OCI-LY1 (cell line): ENCODE results near the gene ARFGEF3.
"Not testable (repeated sequence)": the region's sequence is repeated elsewhere in the genome, so short reads cannot be mapped to it uniquely, and the experiment has no call there.

Experiments used
- H2AFZ ChIP-seq: fragments of 200-600 bp; sonication (generic), shearing (Covaris generic); 2 replicates; pipeline ENCODE4 v1.6.0; 2014; ENCODE audit warnings: antibody characterized with exemption, mild to moderate bottlenecking, low read length
- H3F3A ChIP-seq: fragments of 200-600 bp; sonication (generic), shearing (Covaris generic); 2 replicates; pipeline ENCODE4 v1.6.0; 2014; ENCODE audit warnings: mild to moderate bottlenecking, antibody characterized with exemption, low read length, moderate library complexity; ENCODE audit not compliant: insufficient read depth
- H3K27ac ChIP-seq: fragments of 200-600 bp; sonication (generic); 2 replicates; pipeline ENCODE4 v1.5.1; 2014; ENCODE audit warnings: low read length, mixed run types, mild to moderate bottlenecking, low read depth; ENCODE audit not compliant: poor library complexity, severe bottlenecking
- H3K27me3 ChIP-seq: fragments of 200-600 bp; sonication (generic); 2 replicates; pipeline ENCODE4 v1.6.0; 2014; ENCODE audit warnings: antibody characterized with exemption, mild to moderate bottlenecking, low read length, moderate library complexity; ENCODE audit not compliant: insufficient read depth
- H3K36me3 ChIP-seq: fragments of 200-600 bp; sonication (generic); 2 replicates; pipeline ENCODE4 v1.6.1; 2014; ENCODE audit warnings: mild to moderate bottlenecking, antibody characterized with exemption, low read length, moderate library complexity, mixed read lengths; ENCODE audit not compliant: insufficient read depth
- H3K4me1 ChIP-seq: fragments of 200-600 bp; sonication (generic); 2 replicates; pipeline ENCODE4 v1.5.1; 2014; ENCODE audit warnings: mild to moderate bottlenecking, low read length, moderate library complexity; ENCODE audit not compliant: insufficient read depth, severe bottlenecking
- H3K4me2 ChIP-seq: fragments of 200-600 bp; sonication (generic), shearing (Covaris generic); 2 replicates; pipeline ENCODE4 v1.6.1; 2014; ENCODE audit warnings: low read length
- H3K4me3 ChIP-seq: fragments of 200-600 bp; sonication (generic); 2 replicates; pipeline ENCODE4 v1.5.1; 2014; ENCODE audit warnings: low read length, low read depth, mild to moderate bottlenecking, mixed read lengths; ENCODE audit not compliant: poor library complexity, severe bottlenecking
- H3K79me2 ChIP-seq: fragments of 200-600 bp; shearing (Covaris generic); 2 replicates; pipeline ENCODE4 v1.6.1; 2016; ENCODE audit warnings: mixed run types, low read length, mixed read lengths; ENCODE audit not compliant: insufficient read depth
- H3K9ac ChIP-seq: fragments of 200-600 bp; sonication (generic), shearing (Covaris generic); 2 replicates; pipeline ENCODE4 v1.6.1; 2014; ENCODE audit warnings: mild to moderate bottlenecking, low read length, mixed read lengths
- H3K9me2 ChIP-seq: fragments of 200-600 bp; sonication (generic), shearing (Covaris generic); 2 replicates; pipeline ENCODE4 v1.6.1; 2014; ENCODE audit warnings: low read depth, mild to moderate bottlenecking, low read length, mixed read lengths
- H3K9me3 ChIP-seq: fragments of 200-600 bp; shearing (Covaris generic); 2 replicates; pipeline ENCODE4 v1.6.1; 2014; ENCODE audit warnings: low read length, mixed read lengths
- H4K20me1 ChIP-seq: fragments of 200-600 bp; sonication (generic), shearing (Covaris generic); 2 replicates; pipeline ENCODE4 v1.6.0; 2016; ENCODE audit warnings: mild to moderate bottlenecking, low read length; ENCODE audit not compliant: insufficient read depth
- CTCF ChIP-seq: fragments of 200-600 bp; sonication (generic), shearing (Covaris generic); IDR thresholded peaks from 2 replicates; pipeline ENCODE4 v1.5.1; 2017; ENCODE audit warnings: mild to moderate bottlenecking, antibody characterized with exemption, low read length, moderate library complexity, mixed read lengths
- EZH2 ChIP-seq: fragments of 200-600 bp; sonication (generic), shearing (Covaris generic); IDR thresholded peaks from 2 replicates; pipeline ENCODE4 v1.8.0; 2017; ENCODE audit warnings: borderline replicate concordance, mixed run types, mild to moderate bottlenecking, antibody characterized with exemption, low read length, moderate library complexity, mixed read lengths

Gene ARFGEF3

GRCh38 chr6:138115877-138116660 is 45.7 kb upstream of the ARFGEF3 start:
- Histone ChIP-seq H3K79me2 (no peaks in the 10 kb centered on the region), H3K9ac (no peak overlapping the region), H4K20me1 (no peaks in the 10 kb centered on the region), H2AFZ (no peak overlapping the region), H3K36me3 (no peaks in the 10 kb centered on the region), H3K27ac (no peak overlapping the region), H3K9me2 (no peaks in the 10 kb centered on the region), H3F3A (no peaks in the 10 kb centered on the region; the same call in 1 of the 2 replicates), H3K4me3 (no peak overlapping the region), H3K27me3 (no peaks in the 10 kb centered on the region), H3K4me2 (no peak overlapping the region), H3K9me3 (no peaks in the 10 kb centered on the region), H3K4me1 (no peaks in the 10 kb centered on the region)
- TF ChIP-seq CTCF = peak; percentile 69
- TF ChIP-seq EZH2 = no peak

- Histone ChIP-seq H3K4me2 (no peak overlapping the region), H3K4me3 (no peak overlapping the region), H3K27ac (no peak overlapping the region), H3K4me1 (no peaks in the 10 kb centered on the region), H3K9ac (no peak overlapping the region), H3K79me2 (no peaks in the 10 kb centered on the region), H3K9me3 (no peaks in the 10 kb centered on the region), H4K20me1 (no peaks in the 10 kb centered on the region), H3F3A (no peaks in the 10 kb centered on the region; the same call in 1 of the 2 replicates), H3K27me3 (no peaks in the 10 kb centered on the region), H2AFZ (no peak overlapping the region), H3K9me2 (no peaks in the 10 kb centered on the region), H3K36me3 (no peaks in the 10 kb centered on the region)
- TF ChIP-seq CTCF (no peak), EZH2 (no peak)
These were observed 45.1 kb upstream of the ARFGEF3 start for GRCh38 chr6:138116661-138116999.

- H3K27me3 ChIP-seq = no peaks in the 10 kb centered on the region
- H3K79me2 ChIP-seq = no peaks in the 10 kb centered on the region
- no peak overlapping the region for H3K4me2 ChIP-seq
- H3K9me3 ChIP-seq = no peaks in the 10 kb centered on the region
- no peaks in the 10 kb centered on the region; the same call in 1 of the 2 replicates for H3F3A ChIP-seq
- H3K36me3 ChIP-seq = no peaks in the 10 kb centered on the region
- H2AFZ ChIP-seq = no peak overlapping the region
- no peak overlapping the region for H3K4me3 ChIP-seq
- H3K4me1 ChIP-seq = no peaks in the 10 kb centered on the region
- H3K9ac ChIP-seq = no peak overlapping the region
- H4K20me1 ChIP-seq = no peaks in the 10 kb centered on the region
- H3K27ac ChIP-seq = no peak overlapping the region
- TF ChIP-seq CTCF = no peak
- no peak for TF ChIP-seq EZH2
- H3K9me2 ChIP-seq = no peaks in the 10 kb centered on the region
These were observed 44.3 kb upstream of the ARFGEF3 start for GRCh38 chr6:138117376-138117914.

- H2AFZ ChIP-seq, H3K9me2 ChIP-seq, H3K4me1 ChIP-seq, H3K4me2 ChIP-seq, H3K79me2 ChIP-seq, H3K36me3 ChIP-seq, H3K9me3 ChIP-seq, H3K27ac ChIP-seq, H4K20me1 ChIP-seq, H3K4me3 ChIP-seq, H3F3A ChIP-seq, H3K9ac ChIP-seq, H3K27me3 ChIP-seq: not testable (repeated sequence)
These were observed 42.5 kb upstream of the ARFGEF3 start for GRCh38 chr6:138119229-138119628.
